ENCODE measurements around the gene LEMD2. TPM values are rescaled to one million over a fixed set of nuclear protein-coding genes. Genes with fewer than 3 reads are reported as not detected.

Gene LEMD2
- polyA plus RNA-seq, 12 donors = 34.3 to 70.2 (median 40.5) TPM; not detected in 1

- DNase-seq = no peak
Observed at GRCh38 chr6:33777398-33778388, 11.2 kb downstream of the LEMD2 start.

DNA sequence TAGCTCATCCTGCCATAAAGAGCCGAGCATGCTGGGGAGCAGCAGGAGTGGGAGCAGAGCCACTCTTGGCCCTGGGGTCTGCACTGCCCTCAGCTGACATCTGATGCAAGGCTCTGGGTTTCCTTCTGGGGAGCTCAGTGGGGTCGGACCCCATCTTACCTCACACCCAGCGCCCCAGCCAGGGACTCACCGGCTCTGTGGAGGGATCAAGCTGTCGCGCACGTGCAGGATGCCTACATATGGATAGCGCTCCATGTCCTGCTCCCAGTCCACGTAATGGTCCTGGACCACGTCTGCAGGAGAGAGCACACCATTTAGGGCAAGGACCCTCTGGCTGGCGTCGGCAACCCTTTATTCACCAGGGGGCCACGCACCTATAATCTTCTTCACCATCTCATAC is 12.2 kb downstream of the LEMD2 start:
- no peak for DNase-seq

- no peak for DNase-seq
Observed at GRCh38 chr6:33776186-33776585, 12.7 kb downstream of the LEMD2 start.

DNA sequence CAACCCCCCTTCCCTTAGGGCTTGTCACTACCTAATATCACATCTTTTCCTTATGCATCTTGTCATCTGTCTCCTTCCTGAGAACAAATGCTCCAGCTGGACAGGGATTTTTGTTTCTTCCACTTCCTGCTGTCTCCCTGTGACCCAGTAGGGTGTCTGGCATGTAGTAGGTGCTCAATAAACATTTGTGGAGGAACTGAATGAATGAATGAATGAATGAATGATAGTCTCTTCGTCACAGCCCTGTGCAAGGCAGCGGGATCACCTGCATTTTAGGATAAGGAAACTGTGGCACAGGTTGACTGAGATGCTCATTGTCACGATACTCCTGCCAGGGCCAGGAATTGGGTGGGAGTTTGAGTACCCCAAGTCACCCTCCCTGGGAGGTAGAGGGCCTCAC is 14.2 kb downstream of the LEMD2 start:
- DNase-seq = no peak

- no peak for DNase-seq
Observed at GRCh38 chr6:33772902-33773472, 15.9 kb downstream of the LEMD2 start.

- no peak for DNase-seq
Observed at GRCh38 chr6:33772082-33772830, 16.7 kb downstream of the LEMD2 start.

- peak; percentile 66 for DNase-seq
Observed at GRCh38 chr6:33771146-33772081, 17.5 kb downstream of the LEMD2 start.

GRCh38 chr6:33770833-33771145 is 18.1 kb downstream of the LEMD2 start:
- no peak for DNase-seq

DNA sequence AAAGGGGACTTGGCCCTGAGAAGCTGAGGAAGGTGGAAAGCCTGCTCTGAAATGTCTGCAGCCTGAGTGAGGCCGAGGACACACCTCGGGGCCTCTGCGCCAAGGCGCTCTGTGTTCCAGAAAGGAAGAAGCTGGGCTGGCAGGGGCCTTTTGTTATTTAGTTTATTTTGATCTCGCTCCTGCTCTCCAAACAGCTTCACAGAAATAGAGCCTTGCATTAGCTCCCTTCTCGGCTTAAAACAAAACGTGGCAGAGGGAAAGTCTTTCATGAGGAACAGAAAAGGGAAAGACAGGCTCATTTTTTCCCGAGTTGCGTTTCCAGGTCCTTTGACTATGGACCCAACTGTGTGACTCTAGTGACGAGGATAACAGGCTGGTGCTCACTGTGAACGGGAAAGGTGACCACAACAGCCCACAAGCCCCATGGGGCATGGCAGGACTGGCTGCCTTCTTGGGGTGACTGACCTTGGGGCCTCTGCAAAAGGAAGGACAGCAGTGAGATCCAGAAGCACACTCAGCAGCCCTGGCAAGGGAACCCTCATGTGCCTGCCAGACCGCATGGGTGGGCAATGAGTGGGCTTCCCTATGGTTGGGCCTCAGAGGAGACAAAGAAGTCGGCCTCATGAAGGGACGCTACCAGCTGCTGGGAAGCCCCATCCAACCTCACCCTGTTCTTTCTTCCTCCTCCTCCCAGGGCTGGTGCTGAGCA is 18.7 kb downstream of the LEMD2 start:
- DNase-seq = no peak

GRCh38 chr6:33769248-33769821 is 19.6 kb downstream of the LEMD2 start:
- no peak for DNase-seq

DNA sequence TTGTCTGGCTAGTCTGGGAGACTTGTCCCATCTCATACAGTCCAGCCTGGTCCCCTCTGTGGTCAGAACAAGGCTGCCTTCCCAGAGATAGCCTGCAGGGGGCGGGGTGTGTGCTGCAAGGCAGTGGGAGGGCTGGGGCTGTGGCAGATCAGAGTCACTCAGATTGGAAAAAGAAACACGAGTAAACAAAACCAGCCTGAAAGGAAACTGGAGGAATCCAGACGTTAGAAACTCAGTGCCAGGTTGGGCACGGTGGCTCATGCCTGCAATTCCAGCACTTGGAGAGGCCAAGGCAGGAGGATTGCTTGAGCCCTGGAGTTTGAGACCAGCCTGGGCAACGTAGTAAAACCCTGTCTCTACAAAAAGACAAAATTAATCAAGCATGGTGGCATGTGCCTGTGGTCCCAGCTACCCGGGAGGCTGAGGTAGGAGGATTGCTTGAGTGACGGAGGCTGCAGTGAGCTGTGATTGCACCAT is 20.2 kb downstream of the LEMD2 start:
- peak; percentile 69 for DNase-seq

- DNase-seq = no peak
Observed at GRCh38 chr6:33766921-33767907, 21.7 kb downstream of the LEMD2 start.

DNA sequence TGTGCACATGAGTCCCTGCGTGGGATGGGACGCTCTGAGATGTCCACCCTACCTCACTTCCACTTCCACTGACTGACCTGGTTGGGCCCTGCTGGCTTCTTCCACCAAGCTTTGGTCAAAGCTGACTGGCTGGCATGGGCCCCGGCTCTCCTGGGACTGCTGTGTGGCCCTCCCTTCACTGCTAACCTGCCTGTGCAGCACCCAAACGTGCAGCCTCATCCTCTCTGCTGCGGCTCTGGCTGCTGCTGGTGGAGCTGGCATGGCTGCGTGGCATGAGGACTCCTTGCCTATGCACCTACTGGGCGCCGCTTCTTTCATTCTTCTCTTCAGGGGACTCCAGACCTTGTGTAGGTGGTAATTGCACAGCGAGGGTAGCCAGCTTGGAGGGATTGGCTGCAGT is 23.6 kb downstream of the LEMD2 start:
- DNase-seq = no peak

DNA sequence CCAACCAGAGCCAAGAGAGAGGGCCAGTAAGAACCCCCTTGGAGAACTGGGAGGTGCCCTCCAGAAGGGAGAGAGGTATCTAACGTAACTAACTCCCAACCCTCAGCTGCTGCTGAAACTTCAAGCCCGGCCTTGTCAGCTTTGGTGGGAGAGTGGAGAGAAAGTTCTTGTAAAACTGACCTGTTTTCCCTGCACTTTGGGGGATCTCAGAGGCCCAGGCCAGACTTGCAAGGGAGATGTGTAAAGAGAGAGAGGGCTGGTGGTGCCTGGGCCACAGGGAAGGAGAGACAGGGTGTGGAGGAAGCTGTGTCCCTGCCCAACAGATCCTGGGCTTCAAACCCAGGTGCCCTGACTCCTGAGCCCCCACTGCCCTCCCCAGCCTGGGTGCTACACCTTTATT is 24.9 kb downstream of the LEMD2 start:
- DNase-seq = no peak

DNA sequence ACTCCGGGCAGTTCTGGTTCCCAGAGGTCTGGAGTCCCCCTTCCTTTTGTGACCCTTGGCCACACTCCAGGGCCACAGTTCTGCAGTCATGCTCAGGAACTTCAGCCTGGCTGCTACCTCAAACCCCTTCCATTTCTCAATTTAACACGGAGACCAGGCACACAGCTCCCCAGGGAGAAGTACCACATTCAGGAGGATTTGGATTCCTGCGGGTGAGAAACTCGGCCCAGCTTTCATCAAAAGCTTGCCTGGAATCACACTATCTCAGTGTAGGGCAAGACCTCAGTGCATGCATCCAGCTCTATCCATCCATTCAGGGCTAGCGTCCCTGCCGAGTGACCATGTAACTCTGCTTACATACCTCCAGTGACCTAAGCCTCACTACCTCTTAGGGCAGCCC is 25.4 kb downstream of the LEMD2 start:
- DNase-seq = no peak

GRCh38 chr6:33762713-33763112 is 26.2 kb downstream of the LEMD2 start:
- no peak for DNase-seq

- DNase-seq = peak; percentile 31
Observed at GRCh38 chr6:33761922-33762629, 26.9 kb downstream of the LEMD2 start.

GRCh38 chr6:33761581-33761921 is 27.4 kb downstream of the LEMD2 start:
- DNase-seq = no peak
